Measurements from ENCODE around the gene OSGIN1. TPM values are rescaled to one million over a fixed set of nuclear protein-coding genes. Genes with fewer than 3 reads are reported as not detected.

OSGIN1 gene
- total RNA-seq, 2 experiments from 2014 or later: 0.24 to 0.26 TPM

DNA sequence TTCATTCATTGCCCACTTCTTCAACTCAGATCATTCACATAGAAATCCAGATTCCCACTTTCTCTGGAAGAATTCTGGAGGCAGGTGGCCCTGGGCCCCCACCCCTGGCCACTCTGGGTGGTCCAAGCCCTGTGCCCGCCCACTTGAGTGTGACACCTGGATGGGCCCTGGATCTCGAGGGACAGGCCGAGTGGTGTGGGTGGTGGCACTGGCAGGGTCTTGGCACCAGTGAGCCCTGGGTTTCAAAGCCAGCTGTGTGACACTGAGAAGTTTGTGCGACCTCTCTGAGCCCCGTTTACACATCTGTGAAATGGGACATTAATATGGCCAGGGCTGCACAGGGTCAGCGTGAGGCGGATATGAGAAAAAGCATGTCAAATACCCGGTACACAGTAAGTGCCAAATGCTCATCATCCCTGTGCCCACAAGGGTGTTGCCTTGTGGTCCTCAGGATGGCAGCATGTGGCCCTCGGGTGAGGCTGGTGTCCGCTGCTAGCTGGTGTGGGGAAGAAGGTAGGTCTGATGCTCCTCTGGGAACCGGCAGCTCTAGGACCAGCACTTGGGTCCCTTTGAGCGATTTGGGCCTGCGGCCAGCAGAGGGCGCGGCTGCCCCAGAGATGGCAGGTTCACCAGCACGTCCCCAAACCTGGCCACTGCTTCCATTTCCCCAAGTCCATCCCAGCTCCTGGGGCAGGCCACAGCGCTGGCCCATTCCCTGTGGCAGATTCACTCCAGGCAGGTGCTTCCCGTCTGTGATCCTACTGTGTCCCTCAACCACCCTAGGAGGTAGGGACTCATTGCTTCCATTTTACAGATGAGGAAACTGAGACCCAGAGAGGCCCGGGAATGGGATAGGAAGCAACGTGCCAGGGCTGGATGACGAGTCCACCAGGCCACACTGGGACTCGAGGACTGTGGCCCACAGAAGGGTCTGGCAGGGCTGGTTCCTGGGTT lies 3.6 kb downstream of the OSGIN1 start:
- POLR2A ChIA-PET: interaction anchor here (1.2 kb wide), 1 partner anchor 230 kb away, joined by 5 read pairs; the partner anchor contains the start of gene TAF1C

DNA sequence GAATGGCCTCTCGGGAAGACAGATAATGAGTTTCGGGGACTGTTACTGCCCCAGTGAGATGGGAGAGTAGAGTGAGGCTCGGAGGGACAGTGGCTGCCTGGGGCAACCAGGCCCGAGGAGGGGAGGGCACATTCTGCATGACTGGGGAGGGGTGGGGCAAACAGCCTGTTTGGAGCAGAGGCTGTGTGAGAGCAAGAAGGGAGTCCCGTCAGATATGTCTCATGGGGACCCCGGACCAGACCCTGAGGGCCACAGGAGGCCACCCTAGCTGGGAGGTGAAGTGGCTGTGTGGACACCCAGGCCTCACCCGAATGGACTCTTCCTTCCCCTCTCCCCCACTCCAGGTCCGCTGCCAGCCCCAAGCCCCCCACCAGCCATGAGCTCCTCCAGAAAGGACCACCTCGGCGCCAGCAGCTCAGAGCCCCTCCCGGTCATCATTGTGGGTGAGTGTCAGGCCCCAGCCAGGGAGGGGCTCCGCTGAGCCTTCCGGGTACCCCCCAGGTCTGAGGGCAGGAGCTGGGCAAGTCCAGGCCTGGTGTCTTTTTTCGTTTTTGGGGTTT lies 4.3 kb downstream of the OSGIN1 start:
- ChIA-PET POLR2A (interaction anchor here (0.6 to 1.2 kb wide), 2 partner anchors 141 to 230 kb away, joined by 4 to 5 read pairs; partner anchors contain the start of gene TAF1C), CTCF (interaction anchor here (0.6 to 4.4 kb wide), 12 partner anchors 56 to 230 kb away, joined by 3 to 32 read pairs (median 4); partner anchors contain the start of gene TAF1C)
- no peak overlapping the region for H3K4me3 Mint-ChIP-seq
- H3K36me3 Mint-ChIP-seq (ENCODE audit: low read depth): no peaks in the 10 kb centered on the region
- ATAC-seq: no peak
- no peaks in the 10 kb centered on the region for H3K9me3 Mint-ChIP-seq (ENCODE audit: insufficient read depth)
- no peak for DNase-seq
- H3K27ac Mint-ChIP-seq: no peak overlapping the region
- peaks cover 5% of the 10 kb centered on the region for H3K27me3 Mint-ChIP-seq (ENCODE audit: low read depth)
- peaks cover 11% of the 10 kb centered on the region for H3K4me1 Mint-ChIP-seq (ENCODE audit: low read depth)

More for the DNA sequence above, 3.6 kb downstream of the OSGIN1 start:
- ATAC-seq (peak; percentile 59), DNase-seq (peak; percentile 82)
- Mint-ChIP-seq H3K4me3 (no peak overlapping the region), H3K27me3 (ENCODE audit: low read depth) (peaks cover 5% of the 10 kb centered on the region), H3K36me3 (ENCODE audit: low read depth) (no peaks in the 10 kb centered on the region), H3K27ac (no peak overlapping the region), H3K9me3 (ENCODE audit: insufficient read depth) (no peaks in the 10 kb centered on the region), H3K4me1 (ENCODE audit: low read depth) (peaks cover 11% of the 10 kb centered on the region)
- CTCF ChIA-PET: interaction anchor here (0.8 to 4.4 kb wide), 11 partner anchors 20 to 231 kb away, joined by 3 to 32 read pairs (median 4); no protein-coding TSS in a partner anchor

DNA sequence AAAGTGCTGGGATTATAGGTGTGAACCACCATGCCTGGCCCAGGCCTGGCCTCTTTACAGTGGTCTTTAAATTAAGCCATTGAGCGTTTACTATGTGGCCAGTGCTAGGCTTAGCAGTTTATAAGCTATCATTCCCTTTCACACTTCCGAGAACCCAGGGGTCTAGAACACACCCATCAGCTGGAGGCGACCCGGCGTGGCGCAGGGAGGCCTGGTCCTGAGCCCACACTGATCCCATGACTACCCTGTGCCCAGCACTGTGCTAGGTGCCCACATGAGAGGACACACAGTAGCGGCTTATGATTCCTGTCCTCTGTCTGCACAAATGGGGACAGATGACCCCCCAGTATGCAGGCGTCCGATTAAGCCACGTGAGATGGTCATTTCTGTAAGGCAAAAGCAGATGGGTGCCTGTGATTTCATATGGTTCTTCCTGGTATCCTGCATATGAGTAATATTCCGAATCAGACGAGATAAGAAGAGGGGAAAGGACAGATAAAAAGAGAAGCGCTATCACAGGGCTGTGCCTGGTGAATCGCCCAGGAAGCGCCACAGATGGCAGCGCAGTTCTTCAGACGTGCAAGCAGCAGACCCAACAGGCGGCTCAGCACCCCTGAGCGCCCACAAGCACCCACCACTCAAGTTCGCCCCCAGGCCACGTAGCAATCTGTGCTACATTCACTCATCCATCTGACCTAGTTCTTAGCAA lies 5.3 kb downstream of the OSGIN1 start:
- H3K27me3 Mint-ChIP-seq (ENCODE audit: low read depth): peaks cover 5% of the 10 kb centered on the region
- ChIA-PET POLR2A (interaction anchor here (0.6 to 1.2 kb wide), 2 partner anchors 141 to 229 kb away, joined by 4 to 5 read pairs; partner anchors contain the start of gene TAF1C), CTCF (interaction anchor here (0.6 to 4.4 kb wide), 3 partner anchors 85 to 228 kb away, joined by 3 to 32 read pairs (median 8); partner anchors contain the start of gene TAF1C)

DNA sequence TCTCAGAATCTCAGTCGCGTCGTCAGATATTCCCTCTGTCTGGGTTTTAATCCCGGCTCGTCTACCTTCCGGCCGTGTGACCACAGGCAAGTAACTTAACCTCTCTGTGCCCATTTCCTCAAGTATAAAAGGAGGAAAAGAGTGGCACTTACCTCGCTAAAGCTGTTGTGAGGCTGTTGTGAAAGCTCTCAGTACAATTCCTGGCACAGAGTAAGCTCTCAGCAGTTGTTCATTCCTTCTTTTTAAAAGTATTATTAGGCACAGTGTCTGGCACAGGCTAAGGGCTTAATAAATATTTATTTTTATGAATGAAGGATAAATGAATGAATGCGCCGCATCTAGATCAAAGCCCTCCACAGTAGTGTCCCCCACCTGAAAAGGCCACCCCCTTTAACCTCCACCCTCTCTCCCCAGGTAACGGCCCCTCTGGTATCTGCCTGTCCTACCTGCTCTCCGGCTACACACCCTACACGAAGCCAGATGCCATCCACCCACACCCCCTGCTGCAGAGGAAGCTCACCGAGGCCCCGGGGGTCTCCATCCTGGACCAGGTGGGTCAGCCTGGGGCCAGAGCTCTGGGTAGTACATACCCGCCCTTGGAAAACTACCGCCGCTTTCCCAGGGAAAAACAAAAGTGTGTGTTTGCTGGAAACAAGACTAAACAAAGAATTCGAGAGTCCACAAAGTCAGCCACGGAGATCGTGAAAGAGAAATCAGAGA lies 6.0 kb downstream of the OSGIN1 start:
- ATAC-seq (no peak), DNase-seq (no peak)
- Mint-ChIP-seq H3K36me3 (ENCODE audit: low read depth) (no peaks in the 10 kb centered on the region), H3K27me3 (ENCODE audit: low read depth) (peaks cover 3% of the 10 kb centered on the region), H3K9me3 (ENCODE audit: insufficient read depth) (no peaks in the 10 kb centered on the region), H3K4me3 (no peak overlapping the region), H3K27ac (no peak overlapping the region), H3K4me1 (ENCODE audit: low read depth) (peaks cover 6% of the 10 kb centered on the region)
- POLR2A ChIA-PET: no interaction called here
- CTCF ChIA-PET: interaction anchor here (4.4 kb wide), 1 partner anchor 107 kb away, joined by 32 read pairs; no protein-coding TSS in a partner anchor

More for the DNA sequence above, 5.3 kb downstream of the OSGIN1 start:
- H3K9me3 Mint-ChIP-seq (ENCODE audit: insufficient read depth): no peaks in the 10 kb centered on the region
- H3K4me3 Mint-ChIP-seq: no peak overlapping the region
- peaks cover 9% of the 10 kb centered on the region for H3K4me1 Mint-ChIP-seq (ENCODE audit: low read depth)
- ATAC-seq: no peak
- no peaks in the 10 kb centered on the region for H3K36me3 Mint-ChIP-seq (ENCODE audit: low read depth)
- no peak overlapping the region for H3K27ac Mint-ChIP-seq
- DNase-seq: no peak

DNA sequence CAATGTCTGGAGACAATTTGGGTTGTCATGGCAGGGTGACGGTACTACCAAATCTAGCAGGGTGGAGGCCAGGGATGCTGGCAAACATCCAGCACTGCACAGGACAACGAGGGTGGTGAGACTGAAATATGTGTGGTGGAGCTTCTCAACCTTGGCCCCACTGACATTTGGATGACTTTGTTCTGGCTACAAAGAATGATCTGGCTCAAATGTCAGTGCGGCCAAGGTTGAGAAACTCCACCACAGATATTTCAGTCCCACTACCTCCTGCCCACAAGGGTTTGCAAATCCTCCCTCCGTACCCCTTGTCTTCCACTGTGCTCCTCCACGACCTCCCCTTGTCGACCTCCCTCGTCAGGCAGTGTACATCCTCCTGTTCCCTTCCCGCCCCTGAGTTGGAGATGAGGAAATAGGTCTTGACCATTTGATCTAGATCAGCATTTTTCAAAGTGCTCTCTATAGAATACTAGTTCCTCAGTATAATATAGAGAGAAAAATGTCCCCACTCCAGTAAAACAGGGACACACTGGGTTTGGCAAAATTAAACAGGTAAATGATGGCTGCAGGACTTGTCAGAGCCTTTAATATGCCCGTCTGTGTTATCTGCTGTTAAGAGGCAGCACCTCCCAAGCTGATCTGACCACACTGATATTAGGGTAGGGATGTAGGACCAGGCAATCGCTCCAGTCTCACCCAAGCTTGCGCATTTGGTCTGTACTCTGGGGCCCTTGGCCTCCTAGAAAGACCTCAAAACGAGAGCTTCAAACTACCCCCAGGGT lies 6.8 kb downstream of the OSGIN1 start:
- Mint-ChIP-seq H3K36me3 (ENCODE audit: low read depth) (no peaks in the 10 kb centered on the region), H3K4me1 (ENCODE audit: low read depth) (peaks cover 2% of the 10 kb centered on the region), H3K27ac (no peak overlapping the region), H3K27me3 (ENCODE audit: low read depth) (no peaks in the 10 kb centered on the region), H3K9me3 (ENCODE audit: insufficient read depth) (no peaks in the 10 kb centered on the region), H3K4me3 (no peak overlapping the region)
- no peak for ATAC-seq
- DNase-seq: no peak
- CTCF ChIA-PET: interaction anchor here (4.4 kb wide), 1 partner anchor 106 kb away, joined by 32 read pairs; no protein-coding TSS in a partner anchor
- POLR2A ChIA-PET: no interaction called here

DNA sequence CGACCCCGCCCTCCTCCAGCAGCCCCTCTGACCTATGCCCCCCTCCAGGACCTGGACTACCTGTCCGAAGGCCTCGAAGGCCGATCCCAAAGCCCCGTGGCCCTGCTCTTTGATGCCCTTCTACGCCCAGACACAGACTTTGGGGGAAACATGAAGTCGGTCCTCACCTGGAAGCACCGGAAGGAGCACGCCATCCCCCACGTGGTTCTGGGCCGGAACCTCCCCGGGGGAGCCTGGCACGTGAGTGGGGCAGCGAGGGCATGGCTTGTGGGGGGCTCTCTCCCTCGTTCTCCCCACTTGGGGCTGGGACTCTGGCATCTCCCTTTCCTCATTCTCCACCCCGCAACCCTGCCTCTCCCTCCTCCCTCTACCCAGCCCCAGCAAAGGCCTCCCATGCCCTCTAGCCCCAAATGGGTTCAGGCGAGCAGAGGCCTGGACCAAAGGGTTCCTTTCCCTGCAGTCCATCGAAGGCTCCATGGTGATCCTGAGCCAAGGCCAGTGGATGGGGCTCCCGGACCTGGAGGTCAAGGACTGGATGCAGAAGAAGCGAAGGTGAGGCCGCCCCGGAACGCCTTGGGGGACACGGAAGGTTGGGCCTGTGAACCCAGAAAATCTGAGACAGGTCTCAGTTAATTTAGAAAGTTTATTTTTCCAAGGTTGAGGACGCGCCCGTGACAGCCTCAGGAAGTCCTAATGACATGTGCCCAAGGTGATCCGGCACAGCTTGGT lies 7.6 kb downstream of the OSGIN1 start:
- ChIA-PET POLR2A (no interaction called here), CTCF (no interaction called here)
- ATAC-seq (no peak), DNase-seq (no peak)
- no peaks in the 10 kb centered on the region for H3K27me3 Mint-ChIP-seq (ENCODE audit: low read depth)
- no peaks in the 10 kb centered on the region for H3K36me3 Mint-ChIP-seq (ENCODE audit: low read depth)
- H3K9me3 Mint-ChIP-seq (ENCODE audit: insufficient read depth): no peaks in the 10 kb centered on the region
- H3K27ac Mint-ChIP-seq: no peak overlapping the region
- H3K4me3 Mint-ChIP-seq: no peak overlapping the region
- H3K4me1 Mint-ChIP-seq (ENCODE audit: low read depth): peaks cover 2% of the 10 kb centered on the region

DNA sequence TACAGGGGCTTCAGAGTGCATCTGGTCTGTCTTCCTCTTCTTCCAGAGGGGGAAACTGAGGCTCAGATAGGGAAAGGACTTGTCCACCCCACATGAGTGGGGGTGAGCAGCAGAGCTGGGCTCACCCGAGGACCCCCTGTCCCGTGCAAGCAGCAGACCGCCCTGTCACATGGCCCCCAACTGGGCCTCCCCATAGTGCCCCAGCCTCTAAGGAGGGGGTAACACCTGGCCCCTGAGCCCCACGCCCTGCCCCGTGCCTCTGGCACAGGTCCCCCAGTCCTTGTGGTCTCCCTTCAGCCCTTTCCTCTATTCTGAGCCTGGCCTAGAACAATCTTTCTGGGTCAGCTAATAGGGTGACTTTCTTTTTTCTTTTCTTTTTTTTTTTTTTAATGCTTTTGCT lies 8.6 kb downstream of the OSGIN1 start:
- Mint-ChIP-seq H3K27me3 (ENCODE audit: low read depth) (no peaks in the 10 kb centered on the region), H3K27ac (no peak overlapping the region), H3K4me1 (ENCODE audit: low read depth) (peaks cover 2% of the 10 kb centered on the region), H3K36me3 (ENCODE audit: low read depth) (no peaks in the 10 kb centered on the region), H3K9me3 (ENCODE audit: insufficient read depth) (no peaks in the 10 kb centered on the region), H3K4me3 (no peak overlapping the region)
- no peak for DNase-seq
- ChIA-PET POLR2A (no interaction called here), CTCF (interaction anchor here (2.3 kb wide), 1 partner anchor 105 kb away, joined by 9 read pairs; no protein-coding TSS in a partner anchor)
- ATAC-seq: no peak

DNA sequence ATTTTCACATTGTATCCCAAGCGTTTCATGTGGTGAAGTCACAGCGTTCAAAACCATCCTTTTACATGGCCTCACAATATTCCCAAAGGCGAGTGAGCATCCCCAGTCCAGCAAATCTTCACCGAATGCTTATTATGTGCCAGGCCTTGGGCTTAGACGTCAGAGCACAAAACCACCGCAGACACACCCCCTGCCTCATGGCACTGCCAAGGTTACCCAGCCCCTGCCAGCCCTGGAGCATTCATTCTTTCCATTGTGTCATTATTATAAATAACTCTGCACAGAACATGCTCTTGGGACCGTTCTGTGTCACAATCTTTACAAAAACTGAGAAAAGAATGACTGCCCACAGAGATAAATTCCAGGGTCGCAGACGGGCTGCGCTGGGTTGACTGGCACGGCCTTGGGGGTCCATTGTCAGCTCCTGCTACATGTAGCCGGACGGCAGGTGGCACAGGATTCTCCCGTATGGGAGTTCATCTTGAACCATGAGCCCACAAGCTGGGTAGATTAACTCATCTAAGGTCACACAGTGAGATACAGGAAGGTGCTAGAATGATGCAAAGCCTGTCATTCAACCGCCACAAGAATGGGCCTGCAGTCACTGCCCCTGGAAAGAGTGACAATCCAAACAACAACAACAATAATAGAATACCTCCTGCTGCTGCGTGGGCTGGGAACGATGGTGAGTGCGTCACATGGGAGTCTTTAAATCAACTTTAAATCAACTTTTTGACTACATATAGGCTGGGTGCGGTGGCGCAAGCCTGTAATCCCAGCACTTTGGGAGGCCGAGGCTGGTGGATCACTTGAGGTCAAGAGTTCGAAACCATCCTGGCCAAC lies 10.5 kb downstream of the OSGIN1 start:
- POLR2A ChIA-PET: no interaction called here
- no peaks in the 10 kb centered on the region for H3K9me3 Mint-ChIP-seq (ENCODE audit: insufficient read depth)
- H3K27ac Mint-ChIP-seq: no peak overlapping the region
- peaks cover 4% of the 10 kb centered on the region for H3K27me3 Mint-ChIP-seq (ENCODE audit: low read depth)
- DNase-seq (no peak), ATAC-seq (no peak)
- H3K4me3 Mint-ChIP-seq: no peak overlapping the region
- no peaks in the 10 kb centered on the region for H3K36me3 Mint-ChIP-seq (ENCODE audit: low read depth)
- peaks cover 2% of the 10 kb centered on the region for H3K4me1 Mint-ChIP-seq (ENCODE audit: low read depth)
- CTCF ChIA-PET: interaction anchor here (1.7 to 2.3 kb wide), 2 partner anchors 102 to 103 kb away, joined by 9 to 12 read pairs; no protein-coding TSS in a partner anchor

DNA sequence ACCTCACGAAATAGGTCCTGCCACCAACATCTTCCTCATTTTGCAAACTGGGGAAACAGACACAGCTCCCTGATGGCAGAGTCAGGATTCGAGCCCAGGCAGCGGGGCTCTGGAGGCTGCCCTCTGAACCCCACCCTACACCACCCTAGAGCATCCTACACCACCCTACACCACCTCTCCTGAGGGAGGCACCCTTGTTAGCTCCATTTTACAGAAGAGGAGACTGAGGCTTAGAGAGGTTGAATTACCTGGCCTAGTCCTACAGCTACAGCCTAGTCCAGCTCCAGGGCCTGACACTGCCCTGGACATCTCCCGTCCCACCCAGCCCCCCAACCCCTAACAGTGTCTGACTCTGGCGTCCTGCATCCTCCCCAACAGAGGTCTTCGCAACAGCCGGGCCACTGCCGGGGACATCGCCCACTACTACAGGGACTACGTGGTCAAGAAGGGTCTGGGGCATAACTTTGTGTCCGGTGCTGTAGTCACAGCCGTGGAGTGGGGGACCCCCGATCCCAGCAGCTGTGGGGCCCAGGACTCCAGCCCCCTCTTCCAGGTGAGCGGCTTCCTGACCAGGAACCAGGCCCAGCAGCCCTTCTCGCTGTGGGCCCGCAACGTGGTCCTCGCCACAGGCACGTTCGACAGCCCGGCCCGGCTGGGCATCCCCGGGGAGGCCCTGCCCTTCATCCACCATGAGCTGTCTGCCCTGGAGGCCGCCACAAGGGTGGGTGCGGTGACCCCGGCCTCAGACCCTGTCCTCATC lies 11.8 kb downstream of the OSGIN1 start:
- H3K27ac Mint-ChIP-seq: no peak overlapping the region
- CTCF ChIA-PET: interaction anchor here (1.7 kb wide), 1 partner anchor 101 kb away, joined by 12 read pairs; no protein-coding TSS in a partner anchor

More for the DNA sequence above, 11.8 kb downstream of the OSGIN1 start:
- peaks cover 2% of the 10 kb centered on the region for H3K4me1 Mint-ChIP-seq (ENCODE audit: low read depth)
- ATAC-seq (no peak), DNase-seq (no peak)
- no peak overlapping the region for H3K4me3 Mint-ChIP-seq
- no peaks in the 10 kb centered on the region for H3K9me3 Mint-ChIP-seq (ENCODE audit: insufficient read depth)
- H3K27me3 Mint-ChIP-seq (ENCODE audit: low read depth): peaks cover 12% of the 10 kb centered on the region
- H3K36me3 Mint-ChIP-seq (ENCODE audit: low read depth): no peaks in the 10 kb centered on the region
- POLR2A ChIA-PET: no interaction called here

Data from activated CD8-positive, alpha-beta T cell treated with anti-CD3 and anti-CD28 coated beads, Interleukin-2, amount 10 ng/mL, durations not matched to agents 7 days and 5 days (primary cell).